H1 (cell line): ENCODE results near the gene TEX9. TPM values are rescaled to one million over a fixed set of nuclear protein-coding genes. Genes with fewer than 3 reads are reported as not detected.
A peak's percentile ranks its signal among the peaks of the same experiment; 100 is the strongest.

Source experiments
- CTCF ChIA-PET: fragments of 300-600 bp; sonication (Branson Sonifier 250); formaldehyde crosslinking; loops from one replicate; lab custom pipeline; 2021; ENCODE audit not compliant: partially characterized antibody; lab: Charles Lee
- POLR2A ChIA-PET: fragments of 300-600 bp; sonication (Branson Sonifier 250); formaldehyde crosslinking; loops from one replicate; lab custom pipeline; 2021; ENCODE audit warnings: inconsistent platforms; ENCODE audit not compliant: partially characterized antibody; lab: Charles Lee
- DNase-seq, 2 experiments: peaks; one replicate each; pipeline versions ENCODE4 v3.0.0 to v3.0.0-alpha.2; 2010 to 2022; ENCODE audit warnings: low spot score in 2 of 2, low read depth in 1 of 2, mixed read lengths in 1 of 2
- FAIRE-seq: peaks from 2 replicates; lab custom pipeline; 2011; peaks lifted over from hg19 to GRCh38; lab: Jason Lieb, UNC
- H2AFZ ChIP-seq: 2 replicates; pipeline ENCODE4 v1.8.1; 2012; ENCODE audit warnings: low read length, inconsistent platforms
- H2AK5ac ChIP-seq: 2 replicates; pipeline ENCODE4 v1.6.1; 2013; ENCODE audit warnings: low read depth, low read length
- H2BK120ac ChIP-seq: replicated peaks from 2 replicates; pipeline ENCODE3; 2013; ENCODE audit warnings: low read depth, low read length, inconsistent platforms
- H2BK12ac ChIP-seq: 2 replicates; pipeline ENCODE4 v1.6.1; 2013; ENCODE audit warnings: low read depth, low read length
- H2BK15ac ChIP-seq: 2 replicates; pipeline ENCODE4 v1.6.1; 2013; ENCODE audit warnings: low read length
- H2BK20ac ChIP-seq: 2 replicates; pipeline ENCODE4 v1.6.1; 2013; ENCODE audit warnings: low read length
- H2BK5ac ChIP-seq: 2 replicates; pipeline ENCODE4 v1.6.1; 2013; ENCODE audit warnings: low read depth, low read length
- H3K14ac ChIP-seq: 2 replicates; pipeline ENCODE4 v1.6.1; 2013; ENCODE audit warnings: inconsistent platforms; ENCODE audit not compliant: insufficient read length
- H3K18ac ChIP-seq: 2 replicates; pipeline ENCODE4 v1.6.1; 2013; ENCODE audit warnings: low read length; ENCODE audit errors: extremely low read depth
- H3K23ac ChIP-seq: 2 replicates; pipeline ENCODE4 v1.6.1; 2013; ENCODE audit warnings: inconsistent platforms; ENCODE audit not compliant: insufficient read length
- H3K23me2 ChIP-seq: 2 replicates; pipeline ENCODE4 v1.6.1; 2013; ENCODE audit warnings: low read depth, low read length
- H3K27ac ChIP-seq: 2 replicates; pipeline ENCODE4 v1.6.1; 2011; ENCODE audit warnings: low read depth, low read length, inconsistent platforms
- H3K27me3 ChIP-seq, 4 experiments: replicated peaks in 1 of 4; 1 replicate in 1 of 4; 2 replicates in 3 of 4; pipeline versions ENCODE4 v1.6.1 to v1.8.1; 2011 to 2013; ENCODE audit warnings: low read length in 3 of 4, mild to moderate bottlenecking in 3 of 4, inconsistent platforms in 2 of 4, mixed read lengths in 2 of 4, moderate library complexity in 1 of 4; ENCODE audit not compliant: control insufficient read depth in 3 of 4, insufficient read depth in 3 of 4; ENCODE audit errors: extremely low read depth in 1 of 4
- H3K36me3 ChIP-seq, 4 experiments: 2 replicates each; pipeline versions ENCODE4 v1.6.1 to v1.8.1; 2011 to 2013; ENCODE audit warnings: mild to moderate bottlenecking in 4 of 4, low read length in 3 of 4, moderate library complexity in 2 of 4, control low read depth in 1 of 4, inconsistent platforms in 1 of 4; ENCODE audit not compliant: insufficient read depth in 4 of 4, control insufficient read depth in 2 of 4
- H3K4ac ChIP-seq: replicated peaks from 2 replicates; pipeline ENCODE3; 2013; ENCODE audit warnings: low read length, low read depth, mixed read lengths, inconsistent platforms; ENCODE audit not compliant: insufficient read length
- H3K4me1 ChIP-seq, 4 experiments: replicated peaks in 1 of 4; 1 replicate in 1 of 4; 2 replicates in 3 of 4; pipeline versions ENCODE4 v1.6.1 to v1.8.1; 2011 to 2013; ENCODE audit warnings: low read length in 3 of 4, inconsistent platforms in 2 of 4, mixed read lengths in 1 of 4; ENCODE audit not compliant: insufficient read depth in 4 of 4, control insufficient read depth in 3 of 4
- H3K4me2 ChIP-seq, 2 experiments: 2 replicates each; pipeline versions ENCODE4 v1.6.1 to v1.8.1; 2011 to 2013; ENCODE audit warnings: low read depth in 2 of 2, low read length in 2 of 2, control low read depth in 1 of 2, inconsistent platforms in 1 of 2, mild to moderate bottlenecking in 1 of 2; ENCODE audit not compliant: insufficient read depth in 1 of 2
- H3K4me3 ChIP-seq, 4 experiments: fragments of 200-600, 300-600 bp in 1 of 4; sonication (generic), shearing (Covaris generic), sonication (Bioruptor Twin) in 1 of 4; 2 replicates each; pipeline versions ENCODE4 v1.5.1 to v1.8.1; 2011 to 2016; ENCODE audit warnings: low read length in 4 of 4, low read depth in 3 of 4, control low read depth in 2 of 4, inconsistent platforms in 2 of 4, mild to moderate bottlenecking in 2 of 4, mixed read lengths in 1 of 4, moderate library complexity in 1 of 4; ENCODE audit not compliant: insufficient read depth in 2 of 4; ENCODE audit errors: extremely low read depth in 1 of 4
- H3K56ac ChIP-seq: replicated peaks from 2 replicates; pipeline ENCODE3; 2013; ENCODE audit warnings: low read depth, mild to moderate bottlenecking, mixed read lengths, low read length, inconsistent platforms; ENCODE audit not compliant: insufficient read length
- H3K79me1 ChIP-seq: 2 replicates; pipeline ENCODE4 v1.6.1; 2013; ENCODE audit warnings: low read depth, low read length, control low read depth
- H3K79me2 ChIP-seq, 2 experiments: 2 replicates each; pipeline versions ENCODE4 v1.6.1 to v1.8.1; 2012 to 2013; ENCODE audit warnings: low read length in 2 of 2, mild to moderate bottlenecking in 2 of 2, inconsistent platforms in 1 of 2; ENCODE audit not compliant: insufficient read depth in 2 of 2, control insufficient read depth in 1 of 2
- H3K9ac ChIP-seq, 4 experiments: replicated peaks in 1 of 4; 1 replicate in 1 of 4; 2 replicates in 3 of 4; pipeline versions ENCODE4 v1.6.1 to v1.8.1; 2011 to 2013; ENCODE audit warnings: low read depth in 3 of 4, low read length in 3 of 4, control low read depth in 2 of 4, mild to moderate bottlenecking in 2 of 4, moderate library complexity in 2 of 4, inconsistent platforms in 1 of 4; ENCODE audit errors: extremely low read depth in 1 of 4
- H3K9me3 ChIP-seq, 2 experiments: 2 replicates each; pipeline versions ENCODE4 v1.6.1 to v1.8.1; 2012 to 2013; ENCODE audit warnings: mild to moderate bottlenecking in 2 of 2, moderate library complexity in 2 of 2, control low read depth in 1 of 2, inconsistent platforms in 1 of 2, low read depth in 1 of 2, low read length in 1 of 2, mixed read lengths in 1 of 2; ENCODE audit not compliant: insufficient read depth in 2 of 2
- H4K20me1 ChIP-seq, 2 experiments: replicated peaks in 1 of 2; 2 replicates each; pipeline versions ENCODE3 to v1.8.1; 2011 to 2013; ENCODE audit warnings: inconsistent platforms in 2 of 2, low read length in 2 of 2, mild to moderate bottlenecking in 1 of 2; ENCODE audit not compliant: insufficient read depth in 2 of 2, control insufficient read depth in 1 of 2
- H4K5ac ChIP-seq: 2 replicates; pipeline ENCODE4 v1.6.1; 2013; ENCODE audit warnings: low read length, low read depth, mixed read lengths, inconsistent platforms; ENCODE audit not compliant: insufficient read length
- H4K8ac ChIP-seq: 2 replicates; pipeline ENCODE4 v1.8.0; 2013; ENCODE audit warnings: mild to moderate bottlenecking, moderate library complexity, low read length, inconsistent platforms; ENCODE audit not compliant: insufficient read depth; ENCODE audit errors: extremely low read depth
- H4K91ac ChIP-seq: replicated peaks from 2 replicates; pipeline ENCODE3; 2013; ENCODE audit warnings: low read length, mixed read lengths, inconsistent platforms; ENCODE audit not compliant: insufficient read length
- KDM1A ChIP-seq: fragments of 200-600, 300-600 bp; sonication (generic); IDR thresholded peaks from 2 replicates; pipeline ENCODE4 v1.7.1; 2016; ENCODE audit warnings: mild to moderate bottlenecking, low read length, borderline replicate concordance
- SIN3A ChIP-seq, 2 experiments: IDR thresholded peaks in 1 of 2; conservative IDR thresholded peaks in 1 of 2; 2 replicates each; pipeline ENCODE4 v1.6.1; 2011 to 2012; ENCODE audit warnings: low read length in 2 of 2, improper control_type of control experiment in 1 of 2, low read depth in 1 of 2, mild to moderate bottlenecking in 1 of 2
- SUZ12 ChIP-seq: fragments of 200-600 bp; sonication (generic); IDR thresholded peaks from 2 replicates; pipeline ENCODE4 v1.6.1; 2012; ENCODE audit warnings: mild to moderate bottlenecking, inconsistent platforms, low read length, moderate library complexity, mixed read lengths
- TAF1 ChIP-seq: IDR thresholded peaks from 2 replicates; pipeline ENCODE4 v1.6.1; 2011; ENCODE audit warnings: mild to moderate bottlenecking, low read depth, low read length
- USF2 ChIP-seq: IDR thresholded peaks from 2 replicates; pipeline ENCODE4 v1.6.1; 2011; ENCODE audit warnings: low read length, improper control_type of control experiment
- WGBS, 2 experiments: shearing (Covaris generic) in 1 of 2; methylation state at CpG; one replicate each; pipeline versions ENCODE4 v1.1.6 to v1.1.7; 2013 to 2015; ENCODE audit warnings: low lambda C conversion rate in 2 of 2, mixed read lengths in 2 of 2, inconsistent platforms in 1 of 2, low coverage in 1 of 2, missing lambda C conversion rate in 1 of 2; ENCODE audit not compliant: insufficient replicate concordance in 2 of 2, insufficient coverage in 1 of 2, insufficient read length in 1 of 2; ENCODE audit errors: extremely low coverage in 1 of 2, missing lambda C conversion rate in 1 of 2; 5-methylcytosine and 5-hydroxymethylcytosine counted together
- polyA plus RNA-seq, 7 experiments: library from polyadenylated mRNA; depleted of rRNA in 3 of 7; stranded (reverse) in 5 of 7; unstranded in 2 of 7; fragments of >200 nt in 5 of 7; fragments of 200-250 nt in 2 of 7; gene quantifications; 1 replicate in 5 of 7; 2 replicates in 1 of 7; 4 replicates in 1 of 7; pipeline versions ENCODE4 v1.2.1 to v1.2.3, GENCODE V29; 2011 to 2013; ENCODE audit warnings: missing spikeins in 2 of 7, mixed read lengths in 2 of 7
- total RNA-seq: library from RNA; stranded (reverse); fragmentation: NEBNext Ultra II Directional; extraction: Animal tissue kit (Norgen Biotek cat#: 25700); gene quantifications from 2 replicates; pipeline ENCODE4 v1.2.1, GENCODE V29; 2021

The TEX9 gene
- total and polyA plus RNA-seq, 2 of the 8 experiments (the other 6 are each of a cell fraction or from before 2014, with no cell fraction given): 3.4 to 12.3 TPM

- Histone ChIP-seq H3K4me2 (no peak overlapping the region), H4K91ac (no peak overlapping the region), H4K8ac (no peak overlapping the region), H4K5ac (no peak overlapping the region), H3K4ac (no peak overlapping the region), H3K14ac (no peak overlapping the region), H3K4me1 (no peaks in the 10 kb centered on the region), H3K18ac (no peak overlapping the region), H3K27ac (no peak overlapping the region), H2BK15ac (no peak overlapping the region), H3K23ac (no peak overlapping the region), H2AK5ac (no peak overlapping the region), H4K20me1 (no peaks in the 10 kb centered on the region), H3K79me1 (no peaks in the 10 kb centered on the region), H2BK5ac (no peak overlapping the region), H2BK20ac (no peak overlapping the region), H3K79me2 (no peaks in the 10 kb centered on the region), H2BK120ac (no peak overlapping the region), H3K9me3 (peaks cover 8 to 13% of the 10 kb centered on the region in 2 experiments; a peak in 3 of 4 replicates), H2AFZ (no peak overlapping the region), H2BK12ac (no peak overlapping the region), H3K23me2 (no peaks in the 10 kb centered on the region), H3K9ac (no peak overlapping the region), H3K4me3 (no peak overlapping the region), H3K36me3 (peaks cover 0 to 6% (median 0%) of the 10 kb centered on the region in 4 experiments; a peak in 2 of 8 replicates), H3K27me3 (no peaks in the 10 kb centered on the region), H3K56ac (no peak overlapping the region)
- ChIA-PET CTCF (interaction anchor here (1.1 kb wide), 1 partner anchor 193 kb away, joined by 4 read pairs; no protein-coding TSS in a partner anchor), POLR2A (no interaction called here)
- TF ChIP-seq TAF1 (no peak), SIN3A (conservative IDR thresholded peaks at IDR 0.05 in 1 of 2, IDR thresholded peaks at IDR 0.05 in 1 of 2; ENCODE audit: low read depth in 1 of 2, low read length in 2 of 2) (no peak), USF2 (no peak), KDM1A (peak; percentile 21; the same call in 1 of the 2 replicates), SUZ12 (no peak)
- 98% methylated on average over 3 of the region's 3 CpGs; no CpG with 5 or more reads in 1 of the 2 experiments for WGBS, 2 experiments
- no peak for FAIRE-seq
- DNase-seq: no peak
These were observed 77.1 kb downstream of the TEX9 start for GRCh38 chr15:56442354-56442753.
